Measurements from ENCODE around the gene CLSTN2. TPM values are rescaled to one million over a fixed set of nuclear protein-coding genes. Genes with fewer than 3 reads are reported as not detected.

Gene CLSTN2
- polyA plus RNA-seq, 3 donors: not detected

GRCh38 chr3:139909811-139910210 lies 25.2 kb upstream of the CLSTN2 start:
- H2AFZ ChIP-seq (ENCODE audit: insufficient read depth, low read depth, low read length, poor library complexity, severe bottlenecking): no peak overlapping the region
- Mint-ChIP-seq H3K9me3 (peaks cover 0 to 6% (median 3%) of the 10 kb centered on the region in 7 donors), H3K4me1 (no peaks in the 10 kb centered on the region), H3K27ac (no peak overlapping the region), H3K36me3 (no peaks in the 10 kb centered on the region), H3K27me3 (ENCODE audit: low read depth in 3 of 3) (peaks cover 1 to 7% (median 4%) of the 10 kb centered on the region in 3 donors), H3K4me3 (no peak overlapping the region)
- no peak overlapping the region for H3K9ac ChIP-seq (ENCODE audit: insufficient read depth, low read length, poor library complexity, severe bottlenecking)
- no peak overlapping the region for H3K4me3 ChIP-seq (replicated peaks in 1 of 3; ENCODE audit: low read depth in 2 of 3, low read length in 3 of 3)
- H4K20me1 ChIP-seq (ENCODE audit: insufficient read depth, low read length): no peaks in the 10 kb centered on the region
- WGBS (ENCODE audit: insufficient coverage): no CpG with 5 or more reads among the region's 3 CpGs
- no peaks in the 10 kb centered on the region for H3K36me3 ChIP-seq (replicated peaks in 1 of 2; ENCODE audit: control insufficient read depth in 1 of 2, insufficient read depth in 2 of 2, low read length in 2 of 2)
- intact Hi-C loops (cut with micrococcal nuclease): no loop called here
- no peaks in the 10 kb centered on the region for H3K4me1 ChIP-seq (ENCODE audit: control insufficient read depth in 1 of 2, insufficient read depth in 2 of 2, low read length in 2 of 2)
- no peaks in the 10 kb centered on the region for H3K79me2 ChIP-seq (ENCODE audit: insufficient read depth, low read length)
- no peak for TF ChIP-seq CTCF (IDR thresholded peaks at IDR 0.05)
- no peaks in the 10 kb centered on the region for H3K9me3 ChIP-seq (replicated peaks in 1 of 2; ENCODE audit: control insufficient read depth in 1 of 2, insufficient read depth in 1 of 2, low read length in 2 of 2)
- H3K4me2 ChIP-seq (replicated peaks; ENCODE audit: extremely low read depth, low read length, poor library complexity, severe bottlenecking): no peak overlapping the region
- no peaks in the 10 kb centered on the region for H3K27me3 ChIP-seq (ENCODE audit: control insufficient read depth in 2 of 2, insufficient read depth in 2 of 2, low read length in 2 of 2)
- no peak overlapping the region for H3K27ac ChIP-seq (ENCODE audit: low read depth in 1 of 2, low read length in 2 of 2)
- DNase-seq: no peak

DNA sequence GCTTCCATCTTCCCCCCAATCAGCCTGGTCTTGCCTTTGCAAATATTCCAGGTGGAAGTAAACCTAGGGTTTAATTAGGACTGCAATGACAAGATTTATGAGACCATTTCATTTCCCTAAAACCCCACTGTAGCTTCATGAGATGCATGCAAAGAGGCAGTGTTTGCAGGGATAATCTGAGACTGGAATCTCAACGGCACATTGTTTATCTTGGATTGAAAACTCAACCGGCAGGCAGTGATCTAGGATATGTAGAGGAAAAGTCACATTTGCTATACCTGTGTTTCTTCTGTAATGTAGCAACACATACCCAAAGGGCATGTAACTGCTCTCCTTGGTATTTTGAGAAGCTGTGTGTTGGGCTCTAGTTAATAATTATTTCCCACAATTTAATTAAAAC lies 18.7 kb upstream of the CLSTN2 start:
- H4K20me1 ChIP-seq (ENCODE audit: insufficient read depth, low read length): no peaks in the 10 kb centered on the region
- H2AFZ ChIP-seq (ENCODE audit: insufficient read depth, low read depth, low read length, poor library complexity, severe bottlenecking): no peak overlapping the region
- no peak overlapping the region for H3K27ac Mint-ChIP-seq
- H3K36me3 Mint-ChIP-seq: no peaks in the 10 kb centered on the region
- intact Hi-C loops (cut with micrococcal nuclease): no loop called here
- no peaks in the 10 kb centered on the region for H3K36me3 ChIP-seq (replicated peaks in 1 of 2; ENCODE audit: control insufficient read depth in 1 of 2, insufficient read depth in 2 of 2, low read length in 2 of 2)
- DNase-seq: no peak
- no peak overlapping the region for H3K27ac ChIP-seq (ENCODE audit: low read depth in 1 of 2, low read length in 2 of 2)
- H3K27me3 ChIP-seq (ENCODE audit: control insufficient read depth in 2 of 2, insufficient read depth in 2 of 2, low read length in 2 of 2): no peaks in the 10 kb centered on the region
- no peaks in the 10 kb centered on the region for H3K4me1 ChIP-seq (ENCODE audit: control insufficient read depth in 1 of 2, insufficient read depth in 2 of 2, low read length in 2 of 2)
- H3K4me3 Mint-ChIP-seq: no peak overlapping the region
- no peak for TF ChIP-seq CTCF (IDR thresholded peaks at IDR 0.05)
- WGBS (ENCODE audit: insufficient coverage): no CpG with 5 or more reads among the region's 2 CpGs
- H3K4me3 ChIP-seq (replicated peaks in 1 of 3; ENCODE audit: low read depth in 2 of 3, low read length in 3 of 3): no peak overlapping the region
- H3K27me3 Mint-ChIP-seq (ENCODE audit: low read depth in 3 of 3): peaks cover 0 to 8% (median 6%) of the 10 kb centered on the region in 3 donors
- H3K4me2 ChIP-seq (replicated peaks; ENCODE audit: extremely low read depth, low read length, poor library complexity, severe bottlenecking): no peak overlapping the region
- peaks cover 0 to 6% (median 3%) of the 10 kb centered on the region in 7 donors for H3K9me3 Mint-ChIP-seq
- no peaks in the 10 kb centered on the region for H3K9me3 ChIP-seq (replicated peaks in 1 of 2; ENCODE audit: control insufficient read depth in 1 of 2, insufficient read depth in 1 of 2, low read length in 2 of 2)
- H3K79me2 ChIP-seq (ENCODE audit: insufficient read depth, low read length): no peaks in the 10 kb centered on the region
- H3K4me1 Mint-ChIP-seq: no peaks in the 10 kb centered on the region
- no peak overlapping the region for H3K9ac ChIP-seq (ENCODE audit: insufficient read depth, low read length, poor library complexity, severe bottlenecking)
